RPMI7951 (cell line): ENCODE results near the gene CAMTA1. TPM values are rescaled to one million over a fixed set of nuclear protein-coding genes. Genes with fewer than 3 reads are reported as not detected.
"Not testable (repeated sequence)": the region's sequence is repeated elsewhere in the genome, so short reads cannot be mapped to it uniquely, and the experiment has no call there.

Experiments
- DNase-seq: peaks from one replicate; pipeline ENCODE4 v3.0.0-alpha.2; 2012; ENCODE audit warnings: low read depth
- total RNA-seq: library from RNA; depleted of rRNA; stranded (reverse); fragments of >200 nt; shearing (Covaris generic); gene quantifications from 2 replicates; pipeline ENCODE4 v1.2.3, GENCODE V29; 2014

CAMTA1 gene
- total RNA-seq, 1 experiment from 2014 or later = 91.0 TPM

DNA sequence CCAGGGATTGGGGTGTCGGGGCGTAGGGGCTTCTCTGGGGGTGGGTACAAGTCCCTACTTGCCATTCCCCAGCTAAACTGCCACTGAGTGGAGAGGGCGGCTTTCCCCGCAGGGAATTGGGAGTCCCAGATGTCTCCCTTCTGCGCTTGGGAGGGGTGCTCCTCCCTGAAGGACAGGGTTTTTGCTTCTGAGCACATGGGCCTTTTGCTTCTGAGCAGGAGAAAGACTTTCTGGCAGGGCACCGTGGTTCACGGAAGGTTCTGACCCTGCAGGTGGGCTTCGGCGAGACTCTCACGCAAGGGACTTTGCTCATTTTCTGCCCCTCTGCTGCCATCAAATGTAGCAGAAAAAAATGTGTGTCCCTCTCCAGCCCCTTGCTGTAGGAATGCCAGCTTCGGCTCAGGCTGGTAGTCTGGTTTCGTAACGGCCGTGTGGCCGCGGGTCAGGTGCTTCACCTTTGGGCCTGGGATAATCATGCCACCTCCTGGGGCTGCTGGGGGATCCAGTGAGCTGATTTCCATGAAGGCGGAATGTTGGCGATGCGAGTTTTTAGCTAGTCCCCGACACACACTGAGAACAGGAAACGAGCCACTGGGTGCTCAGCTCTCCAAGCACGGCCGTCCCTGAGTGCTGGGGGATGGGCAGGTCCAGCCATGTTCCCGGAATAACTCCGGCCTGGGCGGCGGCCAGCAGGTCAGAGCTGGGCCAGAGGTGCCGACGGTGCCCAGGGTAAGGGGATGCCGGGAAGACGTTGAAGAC lies 364.0 kb downstream of the CAMTA1 start:
- DNase-seq = peak; percentile 13

DNA sequence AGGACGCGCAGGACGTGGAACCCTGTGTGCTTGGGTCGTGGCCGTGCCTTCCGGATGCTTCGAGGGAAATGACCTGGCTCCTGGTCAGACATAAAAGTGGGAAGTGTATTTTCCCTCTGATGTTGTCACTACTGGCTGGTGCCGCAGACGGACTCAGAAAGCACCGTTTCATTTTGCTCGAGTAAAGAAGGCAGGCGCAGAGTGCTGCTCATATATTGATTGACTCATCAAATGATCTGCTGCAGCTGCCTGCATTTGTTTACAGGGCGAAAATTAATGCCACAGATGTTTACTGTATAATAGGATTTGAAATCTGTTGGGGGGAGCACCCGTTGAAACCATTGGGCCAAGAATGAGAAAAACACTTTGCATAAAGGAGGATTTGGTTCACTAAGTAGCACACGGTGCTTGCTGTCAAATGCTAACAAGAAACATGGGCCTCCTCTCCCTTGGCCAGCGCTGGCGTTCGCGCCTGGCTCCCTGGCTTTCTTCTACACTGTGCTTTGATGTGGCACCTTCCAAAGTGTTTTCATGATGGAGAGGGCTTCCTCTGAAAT lies 365.5 kb downstream of the CAMTA1 start:
- no peak for DNase-seq

DNA sequence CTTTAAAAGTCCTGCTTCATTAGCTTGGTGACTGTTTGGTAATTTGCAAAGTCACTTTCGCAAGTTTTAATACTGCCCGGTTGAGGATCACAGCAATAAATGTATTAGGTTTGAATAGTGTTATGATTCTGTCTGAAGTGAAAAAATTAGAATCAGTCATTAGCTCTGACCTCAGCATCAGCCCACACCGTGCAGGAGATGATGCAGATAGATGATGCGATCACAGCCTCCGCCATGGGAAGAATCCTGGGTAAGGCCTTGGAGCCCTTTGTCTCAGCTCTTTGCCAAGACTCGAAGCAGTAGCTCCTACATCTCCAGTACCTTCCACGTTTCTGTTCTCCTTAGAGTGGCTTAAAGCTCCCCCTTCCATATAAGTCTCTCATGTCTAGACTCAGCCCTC lies 366.7 kb downstream of the CAMTA1 start:
- DNase-seq = no peak

DNA sequence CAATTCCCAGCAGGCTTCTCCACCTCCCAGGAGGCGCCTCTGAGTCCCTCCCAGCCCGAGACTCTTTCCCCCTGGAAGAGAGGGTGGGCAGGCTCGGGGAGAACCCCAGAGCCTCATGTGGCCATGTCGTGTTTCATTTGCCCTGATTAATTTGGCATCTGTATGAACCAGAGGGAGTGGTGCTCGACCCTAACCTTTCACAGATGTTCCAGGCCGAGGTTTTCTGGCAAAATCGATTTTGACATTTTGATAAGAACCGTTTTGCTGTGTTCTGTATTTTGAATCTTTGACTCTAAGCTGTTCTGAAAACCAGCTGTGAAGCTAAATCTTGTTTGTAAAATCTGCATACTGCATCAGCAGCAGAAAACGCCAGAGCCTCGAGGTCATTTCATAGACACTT lies 367.4 kb downstream of the CAMTA1 start:
- no peak for DNase-seq

DNA sequence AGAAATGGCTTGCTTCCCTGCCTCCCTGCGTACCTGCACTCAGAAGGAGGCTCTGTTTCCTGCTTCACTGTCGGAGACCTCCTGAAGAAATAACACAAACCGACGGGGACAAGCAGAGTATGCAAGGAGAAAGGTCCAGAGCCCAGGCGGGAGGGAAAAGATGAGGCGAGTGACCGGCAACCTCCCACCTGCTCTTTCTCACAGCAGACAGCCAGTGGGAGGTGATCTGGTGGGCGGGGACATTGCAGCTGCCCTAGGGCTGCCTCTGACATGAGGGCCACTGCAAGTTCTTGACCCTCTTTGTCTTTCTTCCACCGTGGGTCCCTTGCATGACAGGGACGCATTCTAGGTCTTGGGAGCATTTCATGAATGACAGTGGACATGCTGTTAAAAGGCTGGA lies 368.2 kb downstream of the CAMTA1 start:
- DNase-seq = no peak

DNA sequence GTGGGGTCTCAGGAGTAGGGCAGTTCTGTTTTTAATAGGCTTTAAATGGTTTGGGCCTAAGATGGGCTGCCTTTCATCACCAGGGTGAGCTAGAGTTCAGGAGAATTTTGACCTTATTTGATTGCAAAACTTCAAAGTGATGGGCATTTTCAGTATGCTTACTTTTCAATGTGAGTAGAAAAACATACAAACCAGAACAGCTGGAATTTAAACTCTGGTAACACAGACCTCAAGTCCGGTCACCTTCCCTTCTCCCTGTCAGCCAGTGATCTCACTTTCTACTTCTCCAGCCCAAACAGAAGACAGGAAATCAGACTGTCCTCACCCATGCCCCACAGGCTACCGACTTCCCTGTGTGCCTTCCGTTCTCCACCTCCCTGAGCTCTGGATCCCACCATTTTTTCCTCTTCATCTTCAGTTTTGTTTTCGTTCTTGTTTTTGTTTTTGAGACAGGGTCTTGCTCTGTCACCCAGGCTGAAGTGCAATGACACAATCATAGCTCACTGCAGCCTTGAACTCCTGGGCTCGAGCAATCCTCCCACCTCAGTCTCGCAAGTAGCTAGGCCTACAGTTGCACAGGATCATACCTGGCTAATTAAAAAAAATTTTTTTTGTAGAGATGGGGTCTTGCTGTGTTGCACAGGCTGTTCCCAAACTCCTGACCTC lies 374.0 kb downstream of the CAMTA1 start:
- DNase-seq = no peak

DNA sequence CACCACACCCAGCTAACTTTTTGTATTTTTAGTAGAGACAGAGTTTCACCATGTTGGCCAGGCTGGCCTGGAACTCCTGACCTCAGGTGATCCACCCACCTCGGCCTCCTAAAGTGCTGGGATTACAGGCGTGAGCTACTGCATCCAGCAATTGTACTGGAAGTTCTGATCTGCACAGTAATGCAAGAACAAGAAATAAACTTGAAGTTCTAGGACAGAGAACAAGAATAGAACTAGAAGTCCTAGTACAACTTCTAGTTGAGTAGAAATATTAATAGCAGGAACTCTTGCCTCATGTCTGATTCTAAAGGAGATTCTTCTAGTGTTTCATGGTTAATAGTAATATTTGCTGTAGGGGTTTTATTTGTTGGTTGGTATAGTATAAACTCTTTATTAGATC lies 383.3 kb downstream of the CAMTA1 start:
- DNase-seq = not testable (repeated sequence)

DNA sequence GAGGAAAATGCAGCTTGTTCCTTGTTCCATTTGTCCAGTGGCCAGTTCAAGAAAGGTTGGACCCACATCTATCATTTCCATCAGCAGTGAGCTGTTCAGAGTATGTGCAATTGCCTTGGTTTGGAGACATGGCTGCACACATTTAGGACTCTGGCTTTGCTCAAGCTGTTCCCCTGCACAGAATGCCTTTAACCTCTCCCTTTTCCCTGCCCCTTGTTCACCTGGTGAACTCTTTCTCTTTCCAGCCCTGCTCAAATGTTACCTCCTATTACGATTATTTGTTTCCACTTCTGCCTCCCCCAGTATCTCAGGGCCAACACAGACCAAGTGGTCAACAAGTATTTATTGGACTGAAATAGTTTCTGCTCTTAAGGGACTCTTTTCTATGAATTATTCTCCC lies 385.9 kb downstream of the CAMTA1 start:
- DNase-seq = no peak

DNA sequence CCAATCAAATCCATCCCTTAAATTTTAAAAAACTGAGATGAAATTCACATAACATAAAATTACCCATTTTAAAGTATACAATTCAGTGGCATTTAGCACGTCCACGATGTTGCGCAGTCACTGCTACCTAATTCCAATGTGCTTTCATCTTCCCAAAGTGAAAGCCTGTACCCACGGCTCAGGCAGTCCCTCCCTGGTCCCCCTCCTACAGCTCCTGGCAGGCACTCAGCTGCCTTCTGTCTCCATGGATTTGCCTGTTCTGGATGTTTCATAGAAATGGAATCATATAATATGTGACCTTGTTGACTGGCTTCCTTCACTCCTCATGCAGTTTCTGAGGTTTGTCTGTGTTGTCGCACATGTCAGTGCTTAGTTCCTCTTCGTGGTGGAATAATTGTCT lies 386.3 kb downstream of the CAMTA1 start:
- DNase-seq = no peak

DNA sequence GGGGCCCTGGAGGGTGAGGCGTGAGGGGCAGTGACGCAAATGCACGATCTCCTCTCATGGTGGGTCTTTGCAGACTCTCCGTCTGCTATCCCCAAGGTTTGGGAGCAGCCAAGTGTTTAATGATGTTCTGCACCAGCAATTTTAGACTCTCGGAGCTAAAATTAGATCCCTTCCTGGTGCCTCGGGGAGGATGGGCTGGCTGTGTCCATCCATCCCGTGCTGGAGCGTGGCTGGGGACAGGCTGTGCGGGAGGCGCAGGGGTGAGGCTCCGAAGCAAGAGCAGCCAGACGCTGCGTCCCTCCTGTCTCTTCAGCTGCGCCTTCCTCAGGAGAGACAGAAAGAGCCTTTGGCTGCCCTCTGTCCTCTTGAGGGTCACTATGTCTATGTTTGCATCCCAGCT lies 387.6 kb downstream of the CAMTA1 start:
- no peak for DNase-seq

DNA sequence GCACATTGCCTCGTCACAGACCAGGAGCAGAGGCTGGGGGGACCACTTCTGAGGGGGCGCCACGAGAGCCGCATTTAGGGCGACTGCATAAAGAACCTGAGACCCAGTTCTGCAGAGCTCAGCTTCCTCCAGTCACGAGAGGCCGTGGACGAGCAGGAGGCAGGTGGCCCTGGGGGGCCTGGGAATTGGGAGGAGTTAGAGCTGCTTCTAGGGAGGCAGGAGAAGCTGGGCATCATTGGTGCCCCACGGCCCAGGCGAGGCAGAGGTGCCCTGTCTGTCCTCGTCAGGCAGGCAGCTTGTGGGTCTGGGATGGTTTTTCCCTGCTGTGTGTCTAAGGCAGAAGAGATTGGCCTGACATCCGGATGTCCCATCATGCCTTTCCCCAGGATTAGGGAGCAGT lies 389.3 kb downstream of the CAMTA1 start:
- DNase-seq = no peak

DNA sequence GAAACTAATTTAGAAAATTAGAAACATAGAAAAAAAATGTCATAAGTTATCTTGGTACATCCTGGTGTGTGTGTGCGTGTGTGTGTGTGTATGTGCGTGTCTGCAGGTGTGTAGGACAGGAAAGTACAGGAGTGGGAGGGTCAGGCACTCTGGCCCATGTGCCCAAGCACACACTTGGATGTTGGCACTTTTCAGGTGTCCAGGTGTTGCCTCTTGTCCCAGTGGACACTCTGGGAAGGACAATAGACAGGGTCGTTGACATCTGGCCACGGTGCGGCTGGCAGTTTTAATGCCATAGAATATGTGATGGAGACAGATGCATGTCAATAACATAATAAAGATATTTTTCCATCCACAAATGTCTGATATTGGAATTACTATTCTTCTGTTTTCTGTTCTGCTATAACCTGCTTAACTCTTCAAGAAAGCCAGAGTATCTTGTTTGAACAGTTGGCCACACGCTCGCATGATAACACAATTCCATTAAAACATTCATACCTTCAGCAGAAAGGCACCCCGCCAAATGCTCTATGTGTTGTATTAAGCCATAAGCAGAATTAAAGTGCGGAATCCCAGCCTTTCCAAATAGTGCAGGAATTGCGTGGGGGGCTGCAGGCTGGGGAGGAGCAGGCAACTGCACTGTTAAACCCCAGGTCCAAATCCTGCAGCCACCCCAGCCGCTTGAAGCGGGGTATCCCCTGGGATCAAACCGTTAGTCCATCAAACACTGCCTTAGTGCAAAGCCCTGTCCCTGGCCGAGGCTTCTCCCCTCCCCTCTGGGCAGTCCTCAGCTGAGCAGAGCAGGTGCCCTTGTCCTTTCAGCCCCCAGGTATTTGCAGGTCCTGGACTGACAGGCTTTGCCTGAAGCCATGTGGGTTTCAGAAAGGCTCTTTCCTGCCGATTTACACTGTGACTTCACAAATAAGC lies 390.0 kb downstream of the CAMTA1 start:
- no peak for DNase-seq

DNA sequence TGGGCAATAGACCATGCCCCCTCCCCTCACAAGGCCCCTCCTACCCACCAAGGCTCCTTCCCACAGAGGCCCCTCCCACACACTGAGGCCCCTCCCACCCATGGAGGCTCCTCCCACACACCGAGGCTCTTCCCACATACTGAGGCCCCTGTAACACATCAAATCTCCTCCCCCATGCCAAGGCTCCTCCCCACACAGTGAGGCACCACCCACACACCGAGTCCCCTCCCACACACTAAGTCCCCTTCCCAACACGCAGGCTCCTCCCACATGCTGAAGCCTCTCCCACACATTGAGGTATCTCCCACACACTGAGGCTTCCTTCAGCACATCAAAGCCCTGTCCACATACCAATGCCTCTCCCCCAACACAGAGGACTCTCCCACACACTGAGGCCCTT lies 391.8 kb downstream of the CAMTA1 start:
- DNase-seq = no peak

DNA sequence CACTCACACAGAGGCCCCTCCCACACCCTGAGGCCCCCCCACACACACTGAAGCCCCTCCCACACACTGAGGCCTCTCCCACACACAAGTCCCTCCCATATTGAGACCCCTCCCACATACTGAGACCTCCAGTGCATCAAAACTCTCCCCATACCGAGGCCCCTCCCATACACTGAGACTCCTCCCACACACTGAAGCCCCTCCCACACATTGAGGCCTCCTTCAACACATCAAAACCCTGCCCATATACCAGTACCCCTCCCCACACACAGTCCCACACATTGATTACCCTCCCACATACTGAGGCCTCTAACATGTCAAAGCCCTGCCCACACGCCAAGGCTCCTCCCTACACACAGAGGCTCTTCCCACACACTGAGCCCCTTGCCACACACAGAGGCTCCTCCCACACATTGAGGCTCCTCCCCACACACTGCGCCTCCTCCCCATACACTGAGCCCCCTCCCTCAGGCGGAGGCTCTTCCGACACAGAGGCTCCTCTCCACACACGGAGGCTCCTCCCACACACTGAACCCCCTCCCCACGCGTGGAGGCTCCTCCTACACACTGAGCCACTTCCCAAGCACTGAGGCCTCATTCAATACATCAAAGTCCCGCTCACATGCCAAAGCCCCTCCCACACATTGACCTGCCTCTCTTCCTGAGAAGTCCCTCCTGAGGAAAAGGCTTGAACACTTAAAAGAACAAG lies 392.3 kb downstream of the CAMTA1 start:
- DNase-seq = no peak

DNA sequence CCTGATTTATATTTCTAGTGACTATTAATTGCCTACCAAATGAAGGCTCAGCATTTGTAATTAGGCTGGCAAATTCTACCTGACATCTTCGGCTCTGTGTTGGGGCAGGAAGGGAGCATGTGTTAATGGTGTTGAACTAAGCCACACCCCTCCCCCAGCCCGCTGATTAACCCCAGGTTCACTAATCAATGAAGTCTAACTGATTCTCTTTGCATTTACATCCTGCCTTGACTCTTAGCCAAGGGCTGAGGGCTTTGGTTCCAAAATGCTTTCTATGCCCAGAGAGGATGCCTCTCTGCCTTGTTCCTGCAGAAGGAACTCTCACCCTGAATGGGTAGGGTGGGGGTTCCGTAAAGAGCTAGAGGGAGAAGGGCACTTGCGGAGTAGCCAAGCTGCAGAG lies 393.1 kb downstream of the CAMTA1 start:
- no peak for DNase-seq

DNA sequence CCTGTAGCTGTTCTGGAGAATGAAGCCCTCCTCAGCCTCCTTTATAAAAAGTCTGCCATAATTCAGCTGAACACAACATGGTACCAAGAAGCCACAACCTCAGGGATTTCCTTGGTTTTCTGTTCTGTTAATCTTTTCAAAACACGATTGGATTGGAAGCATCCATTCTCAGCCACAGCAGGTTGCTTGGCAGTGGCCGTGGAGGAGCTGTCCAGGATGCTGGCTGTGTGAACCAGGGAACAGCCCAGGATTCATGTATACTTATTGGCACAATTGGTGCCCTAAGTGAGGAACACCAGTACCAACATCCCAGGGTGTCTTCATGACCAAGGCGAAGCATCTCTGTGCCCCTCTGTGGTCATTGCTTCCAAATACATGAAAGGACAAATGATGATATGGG lies 393.5 kb downstream of the CAMTA1 start:
- DNase-seq = no peak

DNA sequence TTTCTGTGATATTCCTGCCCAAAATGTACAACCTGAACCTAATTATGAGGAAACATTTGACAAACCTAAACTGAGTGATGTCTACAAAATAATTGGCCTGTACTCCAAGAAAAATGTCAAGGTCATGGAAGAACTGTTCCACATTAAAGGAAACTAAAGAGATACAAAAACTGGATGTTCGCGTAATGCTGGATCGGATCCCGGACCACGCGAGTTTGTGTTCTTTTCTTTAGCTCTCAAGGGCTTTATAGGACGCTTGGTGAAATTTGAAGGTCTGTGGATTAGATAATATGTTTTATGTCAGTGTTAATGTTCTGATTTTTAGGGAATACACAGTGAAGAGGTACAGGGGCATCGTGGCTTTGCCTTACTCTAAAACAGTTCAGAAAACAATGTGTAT lies 400.5 kb downstream of the CAMTA1 start:
- DNase-seq = no peak

DNA sequence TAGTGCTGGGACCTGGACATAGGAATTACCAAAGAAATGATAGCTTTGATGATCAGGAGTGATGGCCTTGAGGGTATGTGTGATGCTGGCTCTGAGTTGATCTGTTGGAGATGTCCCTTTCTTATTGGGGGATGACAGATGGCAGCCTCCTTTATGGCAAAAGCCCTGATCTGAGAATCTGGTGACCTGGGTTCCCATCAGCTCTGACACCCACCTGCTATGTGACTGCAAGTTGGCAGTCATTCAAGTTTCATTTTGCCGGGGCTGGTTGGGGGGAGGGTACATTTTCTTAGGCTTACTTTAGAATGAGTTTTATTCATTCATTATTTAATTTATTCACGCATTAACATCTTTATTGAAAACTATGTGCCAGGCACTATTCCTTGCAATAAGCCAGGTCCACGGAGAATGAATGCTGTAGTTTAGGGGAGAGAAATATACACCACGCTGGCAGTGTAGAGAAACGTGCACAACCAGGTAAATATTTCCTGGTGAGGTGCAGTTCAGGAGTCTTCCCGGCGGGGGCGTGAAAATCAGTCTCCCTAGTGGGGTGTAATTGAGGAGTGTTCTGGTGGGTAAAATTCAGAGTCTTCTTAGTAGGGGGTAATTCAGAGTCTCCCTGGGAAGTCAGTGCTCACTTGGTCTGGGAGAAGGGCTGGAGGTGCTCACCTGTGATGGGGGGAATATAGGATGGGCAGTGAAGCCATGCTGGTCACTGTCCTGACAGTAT lies 401.3 kb downstream of the CAMTA1 start:
- DNase-seq = no peak

DNA sequence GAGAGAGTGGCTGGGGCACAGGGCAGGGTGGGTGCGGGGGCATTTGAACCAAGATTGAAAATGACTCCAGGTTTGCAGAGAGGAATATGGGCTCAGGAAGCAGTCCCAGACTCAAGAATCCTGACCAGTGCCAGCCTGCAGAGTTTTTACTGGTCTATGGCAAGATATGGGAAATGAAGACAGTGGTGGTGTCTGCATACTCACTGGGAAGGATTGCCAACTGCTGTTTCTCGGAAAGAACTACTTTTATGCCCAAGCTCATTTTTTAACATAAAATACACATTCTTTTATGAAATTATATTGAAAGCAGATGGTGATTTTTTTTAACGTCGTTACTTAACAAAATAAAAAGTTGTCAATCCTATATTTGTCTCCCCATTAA lies 401.8 kb downstream of the CAMTA1 start:
- DNase-seq = no peak

DNA sequence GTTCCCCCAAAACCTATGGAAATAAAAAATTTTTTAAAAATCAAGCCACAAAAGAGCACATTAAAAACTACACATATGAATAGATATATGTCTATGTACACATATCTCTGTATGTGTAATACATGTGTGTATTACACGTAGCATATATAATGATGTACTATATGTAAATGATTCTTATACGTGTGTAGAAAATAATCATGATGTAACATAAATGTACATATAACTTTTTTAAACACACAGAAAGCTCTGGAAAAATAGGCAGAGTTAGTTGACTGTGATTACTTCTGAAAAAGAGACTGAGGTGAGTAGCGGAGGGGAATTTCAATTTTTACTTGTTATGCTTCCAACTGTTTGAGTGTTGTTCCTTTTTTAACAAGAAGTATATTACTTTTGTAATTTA lies 405.0 kb downstream of the CAMTA1 start:
- no peak for DNase-seq

DNA sequence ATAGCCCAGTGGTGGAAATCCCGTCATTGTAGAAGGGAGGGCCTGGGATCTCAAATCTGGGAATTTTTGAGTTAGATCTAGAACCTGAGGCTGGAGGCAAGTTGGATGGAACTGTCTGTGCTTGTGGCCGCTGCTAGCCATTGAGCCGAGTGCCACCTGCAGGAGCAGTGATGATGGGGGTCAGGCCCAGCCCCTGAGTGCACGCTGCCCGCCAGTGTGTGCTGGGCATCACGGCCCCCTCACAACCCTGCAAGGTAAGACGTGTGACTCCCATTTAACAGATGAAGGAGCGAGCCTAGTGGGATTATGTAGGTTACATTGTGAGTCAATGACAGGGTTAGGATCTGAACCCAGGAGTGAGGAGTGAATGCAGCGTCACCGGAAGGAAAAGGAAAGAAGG lies 407.2 kb downstream of the CAMTA1 start:
- DNase-seq = no peak
